Fibroblast of skin of scalp (primary cell): ENCODE results near the gene ZNF581.

Source experiments
- DNase-seq: peaks from one replicate; pipeline ENCODE4 v3.0.0-alpha.2; 2013

Gene ZNF581

DNA sequence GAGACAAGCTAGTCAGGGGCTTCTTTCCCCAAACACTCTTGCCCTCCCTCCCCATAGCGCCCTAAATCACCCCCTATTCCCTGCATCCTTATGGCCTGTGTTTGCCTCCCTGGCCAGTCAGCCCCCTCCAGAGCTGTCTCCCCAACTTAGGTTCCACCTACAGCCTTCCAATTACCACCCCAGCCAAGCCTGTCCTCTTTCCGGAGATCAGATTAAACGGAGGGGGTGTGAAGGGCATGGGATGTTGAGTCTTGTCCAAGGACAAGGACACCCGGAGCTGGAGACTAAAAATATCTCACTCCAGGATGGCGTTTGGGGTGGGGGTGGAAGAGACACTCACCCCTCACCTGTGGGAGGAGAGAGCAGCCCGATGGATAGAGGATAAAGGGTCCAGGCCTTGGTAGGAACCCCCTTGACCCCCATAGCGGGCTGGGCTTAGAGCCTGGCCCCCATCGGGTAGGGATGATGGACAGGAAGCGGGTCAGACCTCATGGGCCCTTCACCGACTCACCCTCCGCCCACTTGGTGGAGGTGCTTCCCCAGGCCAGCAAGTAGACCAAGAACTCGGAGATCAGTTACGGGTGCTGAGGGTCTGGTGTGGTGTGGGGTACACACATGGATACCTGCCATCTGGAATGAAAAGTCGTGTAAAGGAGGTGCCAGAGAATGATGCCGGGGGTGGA is 32.0 kb upstream of the ZNF581 start:
- DNase-seq = no peak

DNA sequence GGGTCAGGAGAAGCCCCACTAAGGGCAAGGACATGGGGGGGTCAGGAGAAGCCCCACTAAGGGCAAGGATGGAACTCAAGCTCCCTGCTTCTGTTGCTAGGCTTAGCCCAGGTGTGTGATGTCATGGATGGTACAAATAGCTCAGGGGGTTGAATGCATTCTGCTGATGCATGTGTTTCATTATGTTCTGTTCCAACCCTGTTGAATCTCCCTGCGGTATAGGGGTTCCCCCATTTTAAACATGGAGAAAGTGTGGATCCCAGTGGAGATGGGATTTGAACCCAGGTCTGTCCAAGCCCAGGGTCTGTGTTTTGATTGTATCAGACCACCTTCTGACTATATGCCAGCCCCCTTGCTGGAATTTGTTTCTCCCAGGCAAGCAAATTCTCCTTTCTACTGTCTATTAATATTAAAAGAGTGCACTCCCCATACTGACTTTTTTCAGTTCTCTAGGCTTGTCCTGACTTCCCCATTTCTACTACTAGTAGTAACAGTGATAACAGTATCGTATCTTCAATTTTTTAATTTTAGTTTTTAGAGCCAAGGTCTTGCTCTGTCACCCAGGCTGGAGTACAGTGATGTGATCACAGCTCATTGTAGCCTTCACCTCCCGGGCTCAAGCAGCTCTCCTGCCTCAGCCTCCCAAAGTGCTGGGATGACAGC is 31.3 kb upstream of the ZNF581 start:
- DNase-seq = no peak

DNA sequence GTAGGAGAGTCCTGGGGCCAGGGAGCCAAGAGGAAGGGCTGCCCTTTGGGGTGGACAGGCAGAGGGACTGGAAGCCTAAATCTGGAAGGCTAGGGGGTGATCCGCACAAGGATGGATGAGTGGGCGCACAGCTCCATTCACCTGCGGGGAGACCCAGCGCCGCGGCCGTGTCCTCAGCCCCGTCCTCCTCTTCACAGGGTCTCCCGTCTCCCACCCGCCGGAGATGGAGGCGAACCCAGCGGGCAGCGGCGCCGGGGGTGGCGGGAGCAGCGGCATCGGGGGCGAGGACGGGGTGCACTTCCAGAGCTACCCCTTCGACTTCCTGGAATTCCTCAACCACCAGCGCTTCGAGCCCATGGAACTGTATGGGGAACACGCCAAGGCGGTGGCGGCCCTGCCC is 30.1 kb upstream of the ZNF581 start:
- DNase-seq = no peak

DNA sequence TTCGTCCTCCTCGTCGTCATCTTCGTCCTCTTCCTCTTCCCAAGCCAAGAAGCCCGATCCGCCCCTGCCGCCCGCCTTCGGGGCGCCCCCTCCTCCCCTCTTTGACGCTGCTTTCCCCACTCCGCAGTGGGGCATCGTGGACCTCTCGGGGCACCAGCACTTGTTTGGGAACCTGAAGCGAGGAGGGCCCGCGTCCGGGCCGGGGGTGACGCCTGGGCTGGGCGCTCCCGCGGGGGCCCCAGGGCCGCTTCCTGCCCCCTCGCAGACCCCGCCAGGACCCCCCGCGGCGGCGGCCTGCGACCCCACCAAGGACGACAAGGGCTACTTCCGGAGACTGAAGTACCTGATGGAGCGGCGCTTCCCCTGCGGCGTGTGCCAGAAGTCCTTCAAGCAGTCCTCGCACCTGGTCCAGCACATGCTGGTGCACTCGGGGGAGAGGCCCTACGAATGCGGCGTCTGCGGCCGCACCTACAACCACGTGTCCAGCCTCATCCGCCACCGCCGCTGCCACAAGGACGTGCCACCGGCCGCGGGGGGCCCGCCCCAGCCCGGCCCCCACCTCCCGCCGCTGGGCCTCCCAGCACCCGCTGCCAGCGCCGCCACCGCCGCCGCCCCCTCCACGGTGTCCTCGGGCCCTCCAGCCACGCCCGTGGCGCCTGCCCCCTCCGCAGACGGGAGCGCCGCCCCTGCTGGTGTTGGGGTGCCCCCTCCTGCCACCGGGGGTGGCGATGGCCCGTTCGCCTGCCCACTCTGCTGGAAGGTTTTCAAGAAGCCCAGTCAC is 29.3 kb upstream of the ZNF581 start:
- no peak for DNase-seq

DNA sequence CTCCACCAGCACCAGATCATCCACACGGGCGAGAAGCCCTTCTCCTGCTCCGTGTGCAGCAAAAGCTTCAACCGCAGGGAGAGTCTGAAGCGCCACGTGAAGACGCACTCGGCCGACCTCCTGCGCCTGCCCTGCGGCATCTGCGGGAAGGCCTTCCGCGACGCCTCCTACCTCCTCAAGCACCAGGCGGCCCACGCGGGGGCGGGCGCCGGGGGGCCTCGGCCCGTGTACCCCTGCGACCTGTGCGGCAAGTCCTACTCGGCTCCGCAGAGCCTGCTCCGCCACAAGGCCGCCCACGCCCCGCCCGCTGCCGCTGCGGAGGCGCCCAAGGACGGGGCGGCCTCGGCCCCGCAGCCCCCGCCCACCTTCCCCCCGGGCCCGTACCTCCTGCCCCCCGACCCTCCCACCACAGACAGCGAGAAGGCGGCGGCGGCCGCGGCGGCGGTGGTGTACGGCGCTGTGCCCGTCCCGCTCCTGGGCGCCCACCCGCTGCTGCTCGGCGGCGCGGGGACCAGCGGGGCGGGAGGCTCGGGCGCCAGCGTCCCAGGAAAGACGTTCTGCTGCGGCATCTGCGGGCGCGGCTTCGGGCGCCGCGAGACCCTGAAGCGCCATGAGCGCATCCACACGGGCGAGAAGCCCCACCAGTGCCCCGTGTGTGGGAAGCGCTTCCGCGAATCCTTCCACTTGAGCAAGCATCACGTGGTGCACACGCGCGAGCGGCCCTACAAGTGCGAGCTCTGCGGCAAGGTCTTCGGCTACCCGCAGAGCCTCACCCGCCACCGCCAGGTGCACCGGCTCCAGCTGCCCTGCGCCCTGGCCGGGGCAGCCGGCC is 28.5 kb upstream of the ZNF581 start:
- DNase-seq = no peak

DNA sequence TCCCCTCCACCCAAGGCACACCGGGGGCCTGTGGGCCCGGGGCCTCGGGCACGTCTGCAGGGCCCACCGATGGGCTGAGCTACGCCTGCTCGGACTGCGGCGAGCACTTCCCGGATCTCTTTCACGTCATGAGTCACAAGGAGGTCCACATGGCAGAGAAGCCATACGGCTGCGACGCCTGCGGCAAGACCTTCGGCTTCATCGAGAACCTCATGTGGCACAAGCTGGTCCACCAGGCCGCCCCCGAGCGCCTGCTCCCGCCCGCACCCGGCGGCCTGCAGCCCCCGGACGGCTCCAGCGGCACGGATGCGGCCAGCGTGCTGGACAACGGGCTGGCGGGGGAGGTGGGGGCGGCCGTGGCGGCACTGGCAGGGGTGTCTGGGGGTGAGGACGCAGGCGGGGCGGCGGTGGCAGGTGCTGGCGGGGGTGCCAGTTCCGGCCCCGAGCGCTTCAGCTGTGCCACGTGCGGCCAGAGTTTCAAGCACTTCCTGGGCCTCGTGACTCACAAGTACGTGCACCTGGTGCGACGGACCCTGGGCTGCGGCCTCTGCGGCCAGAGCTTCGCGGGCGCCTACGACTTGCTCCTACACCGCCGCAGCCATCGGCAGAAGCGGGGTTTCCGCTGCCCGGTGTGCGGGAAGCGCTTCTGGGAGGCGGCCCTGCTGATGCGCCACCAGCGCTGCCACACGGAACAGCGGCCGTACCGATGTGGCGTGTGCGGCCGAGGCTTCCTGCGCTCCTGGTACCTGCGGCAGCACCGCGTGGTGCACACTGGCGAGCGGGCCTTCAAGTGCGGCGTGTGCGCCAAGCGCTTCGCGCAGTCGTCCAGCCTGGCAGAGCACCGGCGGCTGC is 27.7 kb upstream of the ZNF581 start:
- no peak for DNase-seq

DNA sequence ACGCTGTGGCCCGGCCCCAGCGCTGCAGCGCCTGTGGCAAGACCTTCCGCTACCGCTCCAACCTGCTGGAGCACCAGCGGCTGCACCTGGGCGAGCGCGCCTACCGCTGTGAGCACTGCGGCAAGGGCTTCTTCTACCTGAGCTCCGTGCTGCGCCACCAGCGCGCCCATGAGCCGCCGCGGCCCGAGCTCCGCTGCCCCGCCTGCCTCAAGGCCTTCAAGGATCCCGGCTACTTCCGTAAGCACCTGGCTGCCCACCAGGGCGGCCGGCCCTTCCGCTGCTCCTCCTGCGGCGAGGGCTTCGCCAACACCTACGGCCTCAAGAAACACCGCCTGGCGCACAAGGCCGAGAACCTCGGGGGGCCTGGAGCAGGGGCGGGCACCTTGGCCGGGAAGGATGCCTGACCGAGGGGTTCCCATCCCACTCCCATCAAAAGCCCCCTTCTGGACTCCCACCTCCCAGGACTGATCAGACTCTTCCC is 27.0 kb upstream of the ZNF581 start:
- no peak for DNase-seq

DNA sequence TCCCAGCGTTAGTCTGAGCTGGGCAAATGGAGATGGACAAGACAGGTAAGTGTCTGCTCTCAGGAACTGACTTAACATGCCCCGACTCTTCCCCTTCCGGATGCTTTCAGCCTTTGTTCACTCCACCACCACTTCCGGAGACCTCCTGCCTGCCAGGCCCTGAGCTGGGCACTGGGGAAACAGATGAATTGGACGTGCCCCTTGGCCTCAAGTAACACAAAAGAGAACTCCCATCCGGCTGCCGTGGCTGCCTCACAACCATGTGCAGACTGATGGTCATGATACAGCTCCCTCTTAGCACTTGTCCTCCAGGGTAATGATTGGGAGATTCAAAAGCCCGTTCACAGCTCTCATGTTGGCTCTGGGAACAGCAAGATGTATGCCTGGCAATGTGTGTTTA is 26.0 kb upstream of the ZNF581 start:
- DNase-seq = no peak

DNA sequence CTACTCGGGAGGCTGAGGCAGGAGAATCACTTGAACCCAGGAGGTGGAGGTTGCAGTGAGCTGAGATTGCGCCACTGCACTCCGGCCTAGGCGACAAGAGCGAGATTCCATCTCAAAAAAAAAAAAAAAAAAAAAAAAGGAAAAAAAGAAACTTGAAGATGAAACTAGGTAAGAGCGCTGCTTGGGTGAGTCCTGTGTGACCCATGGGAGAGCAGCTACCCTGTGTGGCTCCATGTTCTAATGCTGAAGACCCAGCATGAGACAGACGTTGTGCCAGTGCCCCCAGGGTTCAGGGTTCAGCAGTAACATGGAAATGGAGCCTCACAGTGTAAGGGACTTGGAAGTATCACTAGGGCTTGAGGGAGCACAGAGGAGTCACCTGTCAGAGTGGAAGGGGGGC is 25.0 kb upstream of the ZNF581 start:
- no peak for DNase-seq

DNA sequence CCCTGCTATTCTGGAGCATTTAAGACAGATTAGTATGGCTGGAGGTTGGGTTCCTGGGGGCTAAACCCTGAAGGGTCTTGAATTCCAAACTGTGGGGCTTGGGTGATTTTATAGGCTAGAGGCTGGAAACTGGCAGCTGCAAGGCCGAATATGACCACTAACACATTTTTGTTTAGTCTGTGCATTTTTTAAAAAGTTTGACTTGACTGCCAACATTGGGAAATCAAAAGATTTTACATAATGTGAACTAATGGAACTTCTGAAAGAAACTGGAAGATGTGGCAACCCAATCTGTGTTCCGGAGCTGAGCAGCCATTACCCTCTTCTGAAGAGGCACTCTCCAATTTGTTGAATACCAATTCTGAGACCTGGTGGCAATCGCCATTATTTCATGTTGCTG is 24.2 kb upstream of the ZNF581 start:
- no peak for DNase-seq

DNA sequence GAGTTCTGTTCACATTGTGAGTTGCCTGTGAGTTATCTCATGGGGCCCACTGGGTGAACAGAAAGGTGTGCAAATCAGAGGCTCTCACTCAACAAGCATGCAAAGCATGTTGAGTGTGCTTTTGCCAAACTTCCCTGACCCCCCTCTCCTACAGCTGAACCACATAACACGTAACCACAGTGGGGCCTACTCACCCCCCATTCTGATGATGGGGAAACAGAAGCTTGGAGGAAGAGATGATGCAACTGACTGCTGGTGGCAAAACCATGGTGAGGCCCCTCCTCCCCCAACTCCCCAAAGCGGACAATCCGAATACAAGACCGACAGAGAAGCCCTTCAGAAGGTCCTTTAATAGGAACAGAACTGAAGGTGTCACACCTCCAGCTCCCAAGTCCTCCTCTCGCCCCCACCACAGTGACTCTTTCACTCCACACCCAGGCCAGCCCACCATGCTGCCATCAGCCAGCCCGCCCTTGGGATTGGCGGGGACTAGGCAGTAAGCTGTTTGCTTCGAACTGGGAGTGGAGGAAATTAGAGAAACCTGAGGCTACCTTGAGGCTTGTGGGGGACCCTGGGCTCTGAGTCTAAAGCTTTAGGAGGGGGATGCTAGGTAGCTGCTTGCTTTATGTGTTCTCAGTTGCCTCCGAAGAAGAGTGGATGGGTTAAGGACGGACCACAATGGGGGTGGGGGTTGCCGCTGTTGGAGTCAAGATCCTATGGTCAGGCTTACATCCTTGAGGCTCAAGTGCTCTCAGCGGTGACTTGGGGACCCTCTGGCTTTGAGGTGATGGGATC is 22.8 kb upstream of the ZNF581 start:
- DNase-seq = peak; percentile 59

DNA sequence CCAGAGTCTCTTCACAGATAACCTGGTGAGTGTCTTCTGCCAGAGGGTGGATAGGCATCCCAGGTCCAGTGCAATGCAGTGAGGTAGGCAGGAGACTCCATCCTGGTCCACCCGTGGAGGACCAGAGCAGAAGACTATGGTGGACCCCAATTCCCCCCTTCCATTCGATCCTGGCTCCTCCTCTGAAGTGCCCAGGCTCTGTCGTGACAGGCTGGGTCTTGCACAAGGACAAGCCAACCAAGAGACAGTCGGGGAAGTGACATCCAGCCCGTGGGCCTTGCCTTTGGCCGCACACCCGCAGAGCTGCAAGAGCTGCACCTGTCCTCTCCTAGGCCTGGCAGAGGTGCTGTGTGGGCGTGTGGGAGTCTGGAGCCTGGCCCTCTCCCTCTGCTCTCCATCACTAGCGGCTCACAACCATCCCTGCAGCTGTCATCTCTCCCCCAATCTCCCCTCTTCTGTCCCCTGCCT is 22.2 kb upstream of the ZNF581 start:
- DNase-seq = no peak

DNA sequence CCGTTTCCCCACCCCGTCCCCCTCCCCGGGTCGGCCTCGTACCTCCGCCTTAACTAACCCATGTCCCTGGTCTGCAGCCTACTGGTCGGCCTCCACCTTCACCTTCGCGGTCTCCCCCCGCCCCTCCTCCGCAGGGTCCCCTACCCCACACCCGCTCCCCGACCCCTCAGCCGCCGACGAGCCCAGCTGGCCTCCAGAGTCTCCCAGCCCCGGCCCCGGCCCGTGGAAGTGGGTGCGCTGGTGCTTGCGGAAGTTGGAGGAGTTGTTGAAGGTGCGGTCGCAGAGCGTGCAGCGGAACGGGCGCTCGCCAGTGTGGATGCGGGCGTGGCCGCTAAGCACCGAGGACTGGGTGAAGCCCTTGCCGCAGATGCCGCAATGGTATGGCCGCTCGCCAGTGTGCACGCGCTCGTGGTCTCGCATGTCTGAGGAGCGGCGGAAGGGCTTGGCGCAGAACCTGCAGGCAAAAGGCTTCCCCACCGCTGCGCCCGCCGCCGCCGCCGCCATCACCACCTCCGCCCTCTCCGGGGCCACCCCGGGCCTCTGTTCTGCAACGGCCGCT is 21.7 kb upstream of the ZNF581 start:
- no peak for DNase-seq

DNA sequence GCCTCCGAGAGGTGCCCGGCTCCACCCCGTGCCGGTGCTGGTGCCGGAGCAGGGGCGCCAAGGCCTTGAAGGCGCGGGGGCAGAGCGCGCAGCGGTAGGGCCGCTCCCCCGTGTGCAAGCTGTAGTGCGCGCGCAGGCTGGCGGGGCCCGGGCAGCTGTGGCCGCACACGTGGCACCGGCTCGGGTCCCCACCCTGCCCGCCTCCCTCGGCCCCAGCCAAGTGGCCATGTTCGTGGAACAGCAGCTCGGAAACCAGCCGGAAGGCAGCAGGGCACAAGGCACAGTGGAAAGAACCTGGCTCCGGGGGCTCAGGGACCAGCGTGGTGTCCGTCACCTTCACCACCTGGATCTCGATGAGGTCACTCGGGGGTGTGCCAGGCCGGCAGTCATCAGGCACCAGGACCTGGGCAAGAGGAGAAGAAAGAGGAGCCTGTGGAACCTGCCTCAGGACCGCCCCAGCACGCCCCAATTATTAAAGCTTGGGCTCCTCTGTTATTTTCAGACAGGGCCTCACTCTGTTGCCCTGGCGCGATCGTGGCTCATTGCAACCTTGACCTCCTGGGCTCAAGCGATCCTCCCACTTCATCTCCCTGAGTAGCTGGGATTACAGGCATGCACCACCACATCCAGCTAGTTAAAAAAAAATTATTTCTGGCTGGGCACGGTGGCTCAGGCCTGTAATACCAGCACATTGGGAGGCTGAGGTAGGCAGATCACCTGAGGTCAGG is 21.0 kb upstream of the ZNF581 start:
- no peak for DNase-seq

DNA sequence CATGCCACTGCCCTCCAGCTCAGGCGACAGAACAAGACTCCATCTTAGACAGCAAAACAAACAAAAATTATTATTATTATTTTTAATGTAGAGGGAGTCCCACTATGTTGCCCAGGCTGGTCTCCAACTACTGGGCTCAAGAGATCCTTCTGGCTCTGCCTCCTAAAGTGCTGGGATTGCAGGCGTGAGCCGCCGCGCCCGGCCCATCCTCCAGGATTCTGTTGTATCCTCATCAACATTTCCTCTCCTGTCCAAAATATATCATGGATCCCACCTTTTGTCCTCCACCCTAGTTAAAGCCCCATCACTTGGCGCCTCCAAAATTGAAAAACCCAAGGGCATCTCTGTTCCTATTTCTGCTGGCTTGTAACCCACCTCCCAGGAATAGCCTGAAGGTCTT is 20.3 kb upstream of the ZNF581 start:
- DNase-seq = no peak

DNA sequence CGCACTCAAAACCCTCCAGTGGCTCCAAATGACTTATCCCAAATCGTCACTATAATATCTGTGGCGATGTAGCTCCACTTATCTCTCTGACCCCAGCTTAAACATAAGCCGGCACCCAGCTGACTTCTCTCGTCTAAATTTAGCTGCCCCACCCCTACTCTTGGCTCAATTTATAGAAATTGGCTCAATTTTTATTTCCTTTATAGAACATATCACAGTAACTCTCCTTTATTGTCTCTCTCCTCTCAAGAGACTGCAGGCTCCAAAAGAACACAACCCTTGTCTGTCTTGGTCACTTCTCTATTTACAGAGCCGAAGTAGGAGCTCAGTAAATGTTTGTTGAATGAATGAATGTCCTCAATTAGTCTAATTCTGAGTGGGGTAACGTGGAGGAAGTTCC is 19.9 kb upstream of the ZNF581 start:
- DNase-seq = no peak

DNA sequence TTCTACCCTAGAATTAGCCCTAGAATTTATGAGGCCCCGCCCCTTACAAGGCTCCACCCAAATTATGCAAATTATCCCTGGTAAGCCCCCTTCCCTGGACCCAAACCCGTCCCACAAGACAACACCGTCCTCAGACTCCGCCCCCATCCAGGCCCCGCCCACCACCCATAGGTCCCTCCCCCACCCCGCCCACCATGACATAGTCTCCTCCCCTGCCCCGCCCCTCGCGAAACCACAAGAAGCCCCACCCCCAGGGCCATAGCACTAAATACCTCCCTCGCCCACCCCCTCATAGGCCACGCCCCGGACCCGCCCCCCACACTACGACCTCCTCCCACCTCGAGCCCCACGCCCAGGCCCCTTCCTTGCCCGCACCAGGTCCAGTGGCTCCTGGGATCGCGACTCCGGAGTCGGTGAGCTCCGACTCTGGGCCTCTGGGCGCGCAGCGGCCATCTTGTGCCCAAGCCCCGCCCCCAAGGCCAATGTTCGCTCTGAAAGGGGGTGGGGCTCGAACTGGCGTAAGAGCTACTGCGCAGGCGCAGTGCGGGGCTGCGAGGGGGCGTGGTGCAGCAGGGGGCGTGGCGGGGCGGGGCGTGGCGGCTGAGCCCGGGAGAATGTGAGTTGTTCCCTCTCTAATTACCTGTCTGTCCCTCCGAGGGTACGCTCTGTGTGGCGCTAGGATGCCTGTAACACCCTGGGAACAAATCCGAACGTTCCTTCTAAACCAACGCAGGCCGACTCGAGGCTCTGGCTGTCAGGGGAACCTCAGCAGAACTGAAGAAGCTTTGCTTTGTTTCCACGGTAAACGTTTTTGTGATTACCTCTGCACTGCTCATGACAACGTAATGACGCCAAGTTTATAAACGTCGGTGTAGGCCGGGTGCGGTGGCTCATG is 19.1 kb upstream of the ZNF581 start, which contains the start of gene ZNF784:
Gene ZNF784 (minus strand): TSS at position 458 of the 895 bp plus-strand sequence. CDS start 5 bp downstream, at position 453.
- DNase-seq = peak; percentile 94

DNA sequence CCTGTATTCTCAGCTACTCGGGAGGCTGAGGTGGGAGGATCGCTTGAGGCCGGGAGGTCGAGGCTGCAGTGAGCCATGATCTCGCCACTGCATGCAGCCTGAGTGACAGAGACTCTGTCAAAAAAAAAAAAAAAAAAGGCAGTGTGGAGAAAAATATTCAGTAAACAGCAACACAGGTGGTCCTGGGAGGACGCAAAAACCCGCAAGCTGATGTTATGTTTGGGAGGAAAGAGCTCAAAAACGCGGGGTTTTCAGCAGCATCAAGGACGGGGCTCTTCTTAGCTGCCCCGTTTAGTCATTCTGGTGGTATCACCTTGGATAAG is 18.5 kb upstream of the ZNF581 start:
- DNase-seq = no peak

DNA sequence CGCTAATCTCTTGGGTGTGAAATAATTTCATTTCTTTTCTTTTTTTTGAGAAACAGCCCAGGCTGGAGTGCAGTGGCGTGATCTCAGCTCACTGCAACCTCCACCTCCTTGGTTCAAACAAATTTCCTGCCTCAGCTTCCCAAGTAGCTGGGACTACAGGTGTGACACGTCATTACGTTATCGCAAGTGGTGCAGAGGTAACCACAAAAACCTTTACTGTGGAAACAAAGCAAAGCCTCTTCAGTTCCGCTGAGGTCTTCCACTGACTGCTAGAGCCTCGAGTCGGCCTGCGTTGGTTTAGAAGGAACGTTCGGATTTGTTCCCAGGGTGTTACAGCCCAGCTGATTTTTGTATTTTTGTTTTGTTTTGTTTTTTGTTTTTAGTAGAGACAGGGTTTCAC is 17.1 kb upstream of the ZNF581 start:
- no peak for DNase-seq
